Hematopoietic multipotent progenitor cell treated with erythropoietin and hydrocortisone succinate and interleukin-3 and kit ligand, for 8 days (in vitro differentiated cells): ENCODE results near the gene DUXB.

ENCODE experiments used
- DNase-seq: peaks from one replicate; pipeline ENCODE4 v3.0.0-alpha.2; 2015

Gene DUXB

DNA sequence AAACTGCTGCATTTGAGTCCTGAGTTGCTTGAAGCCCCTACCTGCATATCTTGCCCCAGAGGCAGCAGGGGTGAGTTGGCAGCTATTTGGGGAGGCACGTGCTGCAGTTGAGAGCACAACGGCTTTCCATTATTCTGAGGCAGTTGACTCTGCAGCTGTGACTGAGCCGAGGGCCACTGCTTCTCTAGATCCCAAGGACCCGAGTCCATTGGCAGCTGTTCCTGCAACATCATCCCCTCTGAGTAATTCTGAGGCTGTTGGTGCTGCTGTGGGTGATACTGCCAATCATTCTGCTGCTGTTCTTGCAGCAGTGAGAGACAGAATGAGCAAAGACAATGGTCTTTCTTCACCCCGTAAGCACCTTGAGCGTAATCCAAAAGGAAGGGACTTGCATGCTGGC, 40.9 kb downstream of the DUXB start:
- DNase-seq = no peak

DNA sequence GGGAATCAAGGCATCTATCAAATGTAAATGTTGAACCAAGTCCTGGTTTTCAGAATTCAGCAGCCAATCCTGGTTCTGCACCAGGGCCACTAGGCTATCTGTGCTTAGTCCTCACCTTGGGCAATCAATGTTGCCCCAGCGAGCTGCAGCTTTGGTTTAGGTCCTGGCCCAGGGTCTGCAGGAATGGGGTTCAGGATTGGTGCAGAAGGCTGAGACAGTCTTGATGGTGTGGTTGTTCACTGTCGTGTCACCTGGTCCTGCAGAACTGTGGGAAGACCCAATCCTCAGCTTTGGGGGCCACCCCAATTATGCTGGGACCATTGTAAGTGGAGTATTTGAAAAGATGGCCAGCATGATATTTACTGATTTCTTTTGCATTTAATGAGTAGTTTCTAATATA, 43.1 kb downstream of the DUXB start:
- no peak for DNase-seq

DNA sequence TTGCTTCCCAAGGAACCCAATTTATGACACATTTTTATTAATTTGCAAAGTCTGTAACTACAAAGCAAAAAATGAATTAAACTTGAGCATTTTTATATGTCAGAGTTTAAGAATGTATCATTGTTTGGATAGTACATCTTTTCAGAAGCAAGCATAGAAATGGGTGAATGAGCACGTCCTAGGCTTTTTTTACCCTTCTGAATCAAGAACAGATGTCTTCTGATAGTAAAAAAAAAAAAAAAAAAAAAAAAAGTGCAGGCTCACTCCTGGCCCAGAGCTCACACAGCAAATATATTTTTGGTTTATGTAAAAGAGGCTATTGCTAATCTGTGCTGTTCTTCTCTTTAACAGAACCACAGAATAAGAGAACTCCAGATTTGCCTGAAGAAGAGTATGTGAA, 47.3 kb downstream of the DUXB start:
- peak; percentile 6 for DNase-seq

DNA sequence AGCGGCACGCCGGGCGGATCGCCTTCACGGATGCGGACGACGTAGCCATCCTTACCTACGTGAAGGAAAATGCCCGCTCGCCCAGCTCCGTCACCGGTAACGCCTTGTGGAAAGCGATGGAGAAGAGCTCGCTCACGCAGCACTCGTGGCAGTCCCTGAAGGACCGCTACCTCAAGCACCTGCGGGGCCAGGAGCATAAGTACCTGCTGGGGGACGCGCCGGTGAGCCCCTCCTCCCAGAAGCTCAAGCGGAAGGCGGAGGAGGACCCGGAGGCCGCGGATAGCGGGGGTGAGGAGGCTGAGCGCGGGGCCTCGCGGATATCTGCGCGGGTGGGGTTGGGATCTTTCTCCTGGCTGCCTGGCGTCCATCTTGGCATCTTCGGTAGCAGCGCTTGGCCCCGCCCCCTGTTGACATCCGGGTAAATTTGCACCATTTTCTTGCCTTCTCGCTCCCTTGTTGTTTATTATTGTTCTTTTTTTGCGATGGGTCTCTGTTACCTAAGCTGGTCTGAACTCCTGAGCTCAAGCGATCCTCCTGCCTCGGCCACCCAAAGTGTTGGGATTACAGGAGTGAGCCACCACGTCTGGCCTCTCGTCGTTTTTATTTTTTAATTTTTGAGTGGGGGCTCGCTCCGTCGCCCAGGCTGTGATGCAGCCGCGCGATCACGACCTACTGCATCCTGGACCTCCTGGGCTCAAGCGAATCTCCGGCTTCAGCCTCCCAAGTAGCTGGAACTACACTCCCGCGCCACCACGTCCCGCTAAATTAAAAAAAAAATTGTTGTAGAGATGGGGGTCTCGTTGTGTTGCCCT, 52.8 kb downstream of the DUXB start:
- DNase-seq = peak; percentile 81

DNA sequence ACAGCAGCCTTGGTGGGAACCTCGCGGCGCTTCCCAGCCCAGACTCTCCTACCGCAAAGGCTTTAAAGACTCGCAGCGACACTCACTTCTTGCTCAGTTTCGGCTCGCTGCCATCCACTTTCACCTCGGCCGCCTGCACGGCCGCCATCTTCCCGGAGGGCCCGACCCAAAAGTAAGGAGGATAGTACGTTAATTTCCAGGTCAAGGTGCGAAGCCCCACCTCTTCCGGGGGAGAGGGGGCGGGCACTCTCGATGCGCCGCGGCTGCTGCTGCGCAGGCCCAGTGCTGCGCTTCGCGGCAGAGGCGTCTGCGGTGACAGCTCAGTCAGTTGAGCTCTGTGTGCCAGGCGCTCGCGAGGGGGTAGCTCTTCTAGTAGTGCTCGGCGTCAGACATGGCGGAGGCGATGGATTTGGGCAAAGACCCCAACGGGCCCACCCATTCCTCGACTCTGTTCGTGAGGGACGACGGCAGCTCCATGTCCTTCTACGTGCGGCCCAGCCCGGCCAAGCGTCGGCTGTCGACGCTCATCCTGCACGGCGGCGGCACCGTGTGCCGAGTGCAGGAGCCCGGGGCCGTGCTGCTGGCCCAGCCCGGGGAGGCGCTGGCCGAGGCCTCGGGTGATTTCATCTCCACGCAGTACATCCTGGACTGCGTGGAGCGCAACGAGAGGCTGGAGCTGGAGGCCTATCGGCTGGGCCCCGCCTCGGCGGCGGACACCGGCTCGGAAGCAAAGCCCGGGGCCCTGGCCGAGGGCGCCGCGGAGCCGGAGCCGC, 53.6 kb downstream of the DUXB start, which contains the start of the genes KARS1 and TERF2IP:
KARS1 (minus strand) TSS at position 174 of the 773 bp plus-strand sequence; CDS start at position 148, 26 bp downstream.
TERF2IP (plus strand) TSS at position 282 of the 773 bp plus-strand sequence; CDS start at position 392, 110 bp downstream.
- peak; percentile 94 for DNase-seq

DNA sequence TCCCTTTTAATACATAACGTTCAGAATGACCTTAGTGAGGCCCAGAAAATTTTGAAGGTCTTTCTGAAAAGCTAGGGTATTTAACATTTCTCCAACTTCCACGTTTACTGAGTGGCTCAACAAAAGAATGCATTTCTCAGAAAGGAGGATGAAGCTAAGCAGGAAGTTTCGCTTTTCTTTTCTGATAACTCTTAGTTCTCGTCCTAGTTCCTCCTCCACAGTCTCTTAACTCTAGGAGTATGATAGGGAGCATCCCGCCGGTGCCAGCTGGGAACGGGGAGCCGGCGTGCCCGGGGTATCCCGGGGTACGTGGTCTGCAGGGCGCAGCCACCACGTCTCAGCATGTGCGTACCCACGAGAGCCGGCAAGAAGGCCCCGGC, 54.2 kb downstream of the DUXB start:
- DNase-seq = no peak

DNA sequence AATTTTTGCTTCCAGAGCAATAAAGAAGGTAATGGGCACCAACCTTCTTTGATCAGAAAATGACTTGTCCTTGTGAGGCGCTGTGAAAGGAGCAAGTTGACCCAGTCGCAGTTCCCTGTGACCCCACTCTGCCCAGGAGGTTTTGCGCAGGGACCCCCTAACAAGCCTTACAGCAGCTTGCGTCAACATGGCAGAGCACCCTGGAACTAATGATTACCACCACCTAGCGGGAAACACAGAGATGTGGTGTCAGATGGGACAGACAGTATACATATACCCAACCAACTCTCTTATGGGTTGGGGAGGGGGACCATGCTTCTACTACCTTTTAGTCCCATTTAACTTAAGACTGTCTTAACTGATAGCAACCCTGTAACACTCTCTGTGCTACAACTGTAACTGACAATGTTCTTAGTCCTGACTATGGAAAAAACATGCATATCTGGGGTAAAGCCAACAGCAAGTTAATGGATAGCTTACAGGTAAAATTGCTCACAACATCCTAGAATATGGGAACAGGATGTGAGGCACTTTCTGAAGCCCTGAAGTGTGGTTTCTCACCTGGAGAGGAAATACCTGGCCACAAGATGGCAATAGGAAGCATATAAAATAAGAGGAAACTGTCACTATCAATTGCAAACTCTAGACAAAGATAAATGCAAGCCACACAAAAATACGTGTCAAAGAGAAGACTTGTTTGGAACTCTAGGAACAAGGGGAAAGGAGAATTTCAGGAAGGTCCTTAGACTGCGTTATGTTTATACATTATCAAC, 56.8 kb downstream of the DUXB start:
- DNase-seq = no peak
